H9 (cell line): ENCODE measurements around the gene ALPI. TPM values are rescaled to one million over a fixed set of nuclear protein-coding genes. Genes with fewer than 3 reads are reported as not detected.

Source experiments
- DNase-seq: peaks from one replicate; pipeline ENCODE4 v3.0.0-alpha.2; 2017
- H2AFZ ChIP-seq: one replicate; pipeline ENCODE4 v1.6.1; 2013; ENCODE audit warnings: mild to moderate bottlenecking, low read length, control low read depth, moderate library complexity
- H2AK5ac ChIP-seq: 2 replicates; pipeline ENCODE4 v1.6.1; 2013; ENCODE audit warnings: low read length, control low read depth, mixed read lengths; ENCODE audit not compliant: insufficient read length
- H2BK120ac ChIP-seq: one replicate; pipeline ENCODE4 v1.6.1; 2013; ENCODE audit warnings: low read depth, mild to moderate bottlenecking, low read length, control low read depth, inconsistent platforms; ENCODE audit not compliant: poor library complexity, severe bottlenecking
- H2BK12ac ChIP-seq: 2 replicates; pipeline ENCODE4 v1.6.1; 2013; ENCODE audit warnings: low read length, control low read depth, mixed read lengths, low read depth; ENCODE audit not compliant: insufficient read length
- H2BK15ac ChIP-seq: 2 replicates; pipeline ENCODE4 v1.6.1; 2013; ENCODE audit warnings: low read depth, low read length, control low read depth
- H2BK20ac ChIP-seq: one replicate; pipeline ENCODE4 v1.6.1; 2013; ENCODE audit warnings: low read depth, mild to moderate bottlenecking, low read length, control low read depth, inconsistent platforms; ENCODE audit not compliant: poor library complexity, severe bottlenecking
- H2BK5ac ChIP-seq: 2 replicates; pipeline ENCODE4 v1.6.1; 2013; ENCODE audit warnings: low read length, control low read depth, mixed read lengths; ENCODE audit not compliant: insufficient read length
- H3K14ac ChIP-seq: 2 replicates; pipeline ENCODE4 v1.6.1; 2013; ENCODE audit warnings: low read length, control low read depth; ENCODE audit not compliant: insufficient read depth
- H3K18ac ChIP-seq: 2 replicates; pipeline ENCODE4 v1.6.1; 2013; ENCODE audit warnings: low read depth, mild to moderate bottlenecking, mixed read lengths, low read length, control low read depth; ENCODE audit not compliant: insufficient read length
- H3K23ac ChIP-seq: 2 replicates; pipeline ENCODE4 v1.6.1; 2013; ENCODE audit warnings: low read length, control low read depth, mixed read lengths, low read depth; ENCODE audit not compliant: insufficient read length
- H3K23me2 ChIP-seq: 2 replicates; pipeline ENCODE4 v1.6.1; 2013; ENCODE audit warnings: low read depth, mild to moderate bottlenecking, mixed read lengths, low read length, control low read depth; ENCODE audit not compliant: insufficient read length, poor library complexity, severe bottlenecking
- H3K27ac ChIP-seq: 2 replicates; pipeline ENCODE4 v1.5.1; 2013; ENCODE audit warnings: low read length, control low read depth, mixed read lengths, low read depth; ENCODE audit not compliant: insufficient read length
- H3K27me3 ChIP-seq: 2 replicates; pipeline ENCODE4 v1.6.1; 2013; ENCODE audit warnings: low read length, control low read depth, inconsistent platforms; ENCODE audit not compliant: insufficient read depth
- H3K4ac ChIP-seq: 2 replicates; pipeline ENCODE4 v1.6.1; 2013; ENCODE audit warnings: low read depth, mild to moderate bottlenecking, control low read depth, inconsistent platforms, low read length, moderate library complexity
- H3K4me1 ChIP-seq: 2 replicates; pipeline ENCODE4 v1.6.1; 2013; ENCODE audit warnings: low read length, control low read depth, inconsistent platforms; ENCODE audit not compliant: insufficient read depth
- H3K4me2 ChIP-seq: 2 replicates; pipeline ENCODE4 v1.6.1; 2013; ENCODE audit warnings: low read length, control low read depth, mixed read lengths; ENCODE audit not compliant: insufficient read length, insufficient read depth
- H3K56ac ChIP-seq: 2 replicates; pipeline ENCODE4 v1.6.1; 2013; ENCODE audit warnings: low read depth, mild to moderate bottlenecking, mixed read lengths, low read length, control low read depth; ENCODE audit not compliant: insufficient read length
- H3K79me1 ChIP-seq: 2 replicates; pipeline ENCODE4 v1.6.1; 2013; ENCODE audit warnings: low read depth, mild to moderate bottlenecking, moderate library complexity, low read length, control low read depth, inconsistent platforms; ENCODE audit not compliant: insufficient read depth, poor library complexity, severe bottlenecking
- H3K79me2 ChIP-seq: 2 replicates; pipeline ENCODE4 v1.6.1; 2013; ENCODE audit warnings: low read length, control low read depth, inconsistent platforms; ENCODE audit not compliant: insufficient read depth
- H3K9ac ChIP-seq: 2 replicates; pipeline ENCODE4 v1.6.1; 2013; ENCODE audit warnings: low read length, control low read depth, mixed read lengths; ENCODE audit not compliant: insufficient read length; ENCODE audit errors: extremely low read depth
- H3K9me3 ChIP-seq: one replicate; pipeline ENCODE4 v1.6.1; 2013; ENCODE audit warnings: low read depth, low read length, inconsistent platforms; ENCODE audit not compliant: control insufficient read depth
- H3T11ph ChIP-seq: one replicate; pipeline ENCODE4 v1.6.1; 2013; ENCODE audit warnings: mild to moderate bottlenecking, low read length, control low read depth, inconsistent platforms
- H4K20me1 ChIP-seq: one replicate; pipeline ENCODE4 v1.6.1; 2013; ENCODE audit not compliant: control insufficient read depth, insufficient read length, insufficient read depth
- H4K5ac ChIP-seq: 2 replicates; pipeline ENCODE4 v1.6.1; 2013; ENCODE audit warnings: low read depth, mild to moderate bottlenecking, mixed read lengths, low read length, control low read depth; ENCODE audit not compliant: insufficient read length
- H4K8ac ChIP-seq: replicated peaks from 2 replicates; pipeline ENCODE4 v1.6.1; 2013; ENCODE audit warnings: low read length, control low read depth, mixed read lengths, low read depth; ENCODE audit not compliant: insufficient read length
- H4K91ac ChIP-seq: 2 replicates; pipeline ENCODE4 v1.6.1; 2013; ENCODE audit warnings: low read depth, mild to moderate bottlenecking, moderate library complexity, mixed read lengths, low read length, control low read depth; ENCODE audit not compliant: insufficient read length
- H3K27ac Mint-ChIP-seq, 3 experiments: 2 replicates in 2 of 3; 3 replicates in 1 of 3; pipeline ENCODE4 v1.8.0; 2020 to 2021; ENCODE audit warnings: mixed read lengths in 3 of 3, mild to moderate bottlenecking in 1 of 3, moderate library complexity in 1 of 3
- H3K27me3 Mint-ChIP-seq: 2 replicates; pipeline ENCODE4 v1.8.0; 2021; ENCODE audit warnings: low read depth, mild to moderate bottlenecking, moderate library complexity, mixed read lengths
- H3K36me3 Mint-ChIP-seq, 3 experiments: 2 replicates in 2 of 3; 3 replicates in 1 of 3; pipeline ENCODE4 v1.8.0; 2020 to 2021; ENCODE audit warnings: low read depth in 3 of 3, mixed read lengths in 3 of 3; ENCODE audit not compliant: insufficient read depth in 1 of 3
- H3K4me1 Mint-ChIP-seq, 2 experiments: 2 replicates each; pipeline ENCODE4 v1.8.0; 2020; ENCODE audit warnings: mixed read lengths in 2 of 2
- H3K4me3 Mint-ChIP-seq, 2 experiments: 2 replicates in 1 of 2; 3 replicates in 1 of 2; pipeline ENCODE4 v1.8.0; 2020 to 2021; ENCODE audit warnings: mild to moderate bottlenecking in 2 of 2, mixed read lengths in 2 of 2, moderate library complexity in 1 of 2
- H3K9me3 Mint-ChIP-seq, 2 experiments: 2 replicates in 1 of 2; 3 replicates in 1 of 2; pipeline ENCODE4 v1.8.0; 2020; ENCODE audit warnings: mild to moderate bottlenecking in 2 of 2, mixed read lengths in 2 of 2, moderate library complexity in 1 of 2
- WGBS: extraction: QIAGEN DNeasy Blood & Tissue Kit; methylation state at CpG from one replicate; pipeline ENCODE4 v1.1.7; 2013; ENCODE audit warnings: missing lambda C conversion rate, low lambda C conversion rate, mixed read lengths; ENCODE audit not compliant: insufficient read length; ENCODE audit errors: extremely low coverage; 5-methylcytosine and 5-hydroxymethylcytosine counted together
- total RNA-seq: library from RNA; stranded (reverse); gene quantifications from 2 replicates; pipeline ENCODE4 v1.2.1, GENCODE V29; 2021
- TF ChIP-seq, protein P1 (sequence below): fragments of 200-600 bp; sonication (generic); conservative IDR thresholded peaks from 3 replicates; pipeline ENCODE4 v1.8.0; 2021; ENCODE audit warnings: antibody characterized with exemption, mild to moderate bottlenecking

Gene ALPI
- total RNA-seq, 1 experiment from 2014 or later: not detected

DNA sequence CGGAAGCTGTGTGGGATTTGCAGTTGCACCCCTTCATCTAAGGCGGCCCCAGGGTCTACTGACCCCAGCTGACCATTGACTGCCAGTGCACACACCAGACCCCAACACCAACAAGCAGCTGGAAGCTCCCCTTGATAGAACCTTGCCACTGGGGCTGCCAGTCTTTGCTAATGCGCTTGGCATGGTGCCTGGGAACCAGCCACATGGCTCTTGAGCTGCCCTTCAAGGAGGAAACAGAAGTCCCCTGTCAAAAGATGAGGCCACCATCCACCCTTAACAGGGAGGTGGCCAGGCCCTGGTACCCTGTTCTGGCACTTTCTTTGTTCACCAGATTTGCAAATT, 8.6 kb downstream of the ALPI start:
- Histone ChIP-seq H3K27me3 (no peaks in the 10 kb centered on the region), H2BK15ac (no peak overlapping the region), H3K9ac (no peak overlapping the region), H3K23me2 (no peaks in the 10 kb centered on the region), H3K79me2 (no peaks in the 10 kb centered on the region), H3K4ac (no peak overlapping the region), H4K5ac (no peak overlapping the region), H3K9me3 (no peaks in the 10 kb centered on the region), H3K56ac (no peak overlapping the region), H2BK12ac (no peak overlapping the region), H3T11ph (no peak overlapping the region), H3K4me2 (no peak overlapping the region), H3K14ac (no peak overlapping the region), H2BK20ac (no peak overlapping the region), H3K27ac (no peak overlapping the region), H3K4me1 (no peaks in the 10 kb centered on the region), H2BK5ac (no peak overlapping the region), H2AK5ac (no peak overlapping the region), H3K18ac (no peak overlapping the region), H4K8ac (no peak overlapping the region), H4K91ac (no peak overlapping the region), H2BK120ac (no peak overlapping the region), H3K23ac (no peak overlapping the region), H3K79me1 (no peaks in the 10 kb centered on the region), H2AFZ (no peak overlapping the region), H4K20me1 (no peaks in the 10 kb centered on the region)
- H3K27me3 Mint-ChIP-seq: peaks cover 46% of the 10 kb centered on the region
- H3K4me3 Mint-ChIP-seq: no peak overlapping the region; a peak in 1 of 5 replicates
- no peaks in the 10 kb centered on the region for H3K9me3 Mint-ChIP-seq
- DNase-seq: peak; percentile 31
- no CpG with 5 or more reads among the region's 3 CpGs for WGBS
- H3K36me3 Mint-ChIP-seq: no peaks in the 10 kb centered on the region
- H3K27ac Mint-ChIP-seq: no peak overlapping the region
- TF ChIP-seq, protein P1, sequence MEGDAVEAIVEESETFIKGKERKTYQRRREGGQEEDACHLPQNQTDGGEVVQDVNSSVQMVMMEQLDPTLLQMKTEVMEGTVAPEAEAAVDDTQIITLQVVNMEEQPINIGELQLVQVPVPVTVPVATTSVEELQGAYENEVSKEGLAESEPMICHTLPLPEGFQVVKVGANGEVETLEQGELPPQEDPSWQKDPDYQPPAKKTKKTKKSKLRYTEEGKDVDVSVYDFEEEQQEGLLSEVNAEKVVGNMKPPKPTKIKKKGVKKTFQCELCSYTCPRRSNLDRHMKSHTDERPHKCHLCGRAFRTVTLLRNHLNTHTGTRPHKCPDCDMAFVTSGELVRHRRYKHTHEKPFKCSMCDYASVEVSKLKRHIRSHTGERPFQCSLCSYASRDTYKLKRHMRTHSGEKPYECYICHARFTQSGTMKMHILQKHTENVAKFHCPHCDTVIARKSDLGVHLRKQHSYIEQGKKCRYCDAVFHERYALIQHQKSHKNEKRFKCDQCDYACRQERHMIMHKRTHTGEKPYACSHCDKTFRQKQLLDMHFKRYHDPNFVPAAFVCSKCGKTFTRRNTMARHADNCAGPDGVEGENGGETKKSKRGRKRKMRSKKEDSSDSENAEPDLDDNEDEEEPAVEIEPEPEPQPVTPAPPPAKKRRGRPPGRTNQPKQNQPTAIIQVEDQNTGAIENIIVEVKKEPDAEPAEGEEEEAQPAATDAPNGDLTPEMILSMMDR: peak; percentile 21; the same call in 2 of the 3 replicates
- H3K4me1 Mint-ChIP-seq: no peaks in the 10 kb centered on the region
